ENCODE measurements around the gene RABL2B.

Gene RABL2B

DNA sequence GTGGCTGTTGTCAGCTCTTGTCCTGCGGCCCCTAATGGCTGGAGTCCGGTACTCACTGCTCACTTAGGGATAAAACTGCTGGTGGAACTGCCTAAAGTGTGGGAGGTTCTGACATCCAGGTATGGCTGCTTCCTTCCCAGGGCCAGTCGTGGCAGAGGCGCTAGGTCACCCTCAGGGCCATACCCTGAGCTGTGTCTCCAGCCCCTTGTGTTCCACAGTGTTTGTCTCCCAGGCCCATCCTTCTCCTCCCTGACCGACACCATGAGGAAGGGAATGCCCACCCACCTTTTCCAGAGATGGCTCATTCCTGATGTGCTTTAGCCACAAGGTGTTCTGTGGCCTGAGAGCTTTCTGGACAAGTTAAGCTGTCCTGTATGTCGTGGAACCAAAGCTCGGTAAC is 57.8 kb downstream of the RABL2B start:
- Histone ChIP-seq H3K4me3 (no peak overlapping the region), H3K27ac (no peak overlapping the region)

GRCh38 chr22:50724616-50725015 is 58.8 kb downstream of the RABL2B start:
- Histone ChIP-seq H3K27ac (no peak overlapping the region), H3K4me3 (no peak overlapping the region)

- Histone ChIP-seq H3K27ac (no peak overlapping the region), H3K4me3 (no peak overlapping the region)
Observed at GRCh38 chr22:50723991-50724390, 59.4 kb downstream of the RABL2B start.

DNA sequence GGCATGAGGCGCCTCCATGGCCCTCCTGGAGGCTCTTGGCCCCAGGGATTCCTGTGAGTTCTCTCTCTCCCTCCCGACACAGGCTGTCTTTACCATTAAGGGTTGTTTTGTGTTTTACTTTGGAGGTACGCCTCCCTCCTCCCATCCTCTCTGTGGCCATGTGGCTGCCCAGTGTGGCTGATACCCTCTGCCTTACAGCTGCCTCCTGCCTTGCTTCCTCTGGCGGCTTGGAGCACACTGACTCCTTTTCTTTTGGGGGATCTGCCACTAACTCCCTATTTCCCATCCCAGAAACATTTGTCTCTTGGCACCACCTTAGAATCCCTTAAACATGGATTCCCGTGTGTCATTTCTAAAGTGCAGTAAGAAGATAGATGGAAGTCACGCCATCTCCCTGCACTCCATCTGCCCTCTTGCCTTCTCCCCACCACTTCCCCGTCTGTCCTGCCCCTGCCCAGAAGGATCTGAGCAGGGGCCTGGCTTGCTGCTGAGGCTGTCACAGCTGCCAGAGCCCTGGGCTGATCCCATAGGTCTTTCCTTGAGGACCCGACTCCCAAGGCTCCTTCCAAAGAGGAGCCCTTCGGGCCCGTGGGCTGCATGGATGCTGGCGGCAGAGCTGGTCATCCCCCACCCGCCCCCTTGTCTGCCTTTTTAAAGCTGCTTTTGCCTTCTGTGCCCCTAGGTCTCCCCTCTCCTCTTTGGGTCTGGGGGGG is 60.6 kb downstream of the RABL2B start:
- H3K27ac ChIP-seq = no peak overlapping the region
- H3K4me3 ChIP-seq = no peak overlapping the region

DNA sequence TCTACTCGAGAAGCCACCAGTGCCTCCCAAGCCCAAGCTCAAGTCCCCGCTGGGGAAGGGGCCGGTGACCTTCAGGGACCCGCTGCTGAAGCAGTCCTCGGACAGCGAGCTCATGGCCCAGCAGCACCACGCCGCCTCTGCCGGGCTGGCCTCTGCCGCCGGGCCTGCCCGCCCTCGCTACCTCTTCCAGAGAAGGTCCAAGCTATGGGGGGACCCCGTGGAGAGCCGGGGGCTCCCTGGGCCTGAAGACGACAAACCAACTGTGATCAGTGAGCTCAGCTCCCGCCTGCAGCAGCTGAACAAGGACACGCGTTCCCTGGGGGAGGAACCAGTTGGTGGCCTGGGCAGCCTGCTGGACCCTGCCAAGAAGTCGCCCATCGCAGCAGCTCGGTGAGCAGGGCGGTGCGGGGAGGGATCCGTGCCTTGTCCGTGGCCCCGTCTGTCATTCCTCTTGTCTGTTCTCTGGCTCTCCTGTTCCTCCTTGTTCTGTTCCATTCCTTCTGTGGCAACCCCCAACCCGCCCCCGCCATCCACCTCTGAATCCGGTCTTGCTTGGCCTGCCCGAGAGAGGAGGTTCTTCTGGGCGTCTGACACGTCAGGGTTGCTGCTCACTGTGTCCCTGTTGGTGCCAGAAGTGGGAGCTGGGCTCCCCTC is 61.3 kb downstream of the RABL2B start:
- Histone ChIP-seq H3K4me3 (no peak overlapping the region), H3K27ac (no peak overlapping the region)

- Histone ChIP-seq H3K4me3 (no peak overlapping the region), H3K27ac (no peak overlapping the region)
Observed at GRCh38 chr22:50721257-50721844, 62.1 kb downstream of the RABL2B start.

- no peak overlapping the region for H3K27ac ChIP-seq
- H3K4me3 ChIP-seq = peak overlapping the region in 1 of 7 experiments; percentile 25
Observed at GRCh38 chr22:50720301-50721256, 62.9 kb downstream of the RABL2B start.

DNA sequence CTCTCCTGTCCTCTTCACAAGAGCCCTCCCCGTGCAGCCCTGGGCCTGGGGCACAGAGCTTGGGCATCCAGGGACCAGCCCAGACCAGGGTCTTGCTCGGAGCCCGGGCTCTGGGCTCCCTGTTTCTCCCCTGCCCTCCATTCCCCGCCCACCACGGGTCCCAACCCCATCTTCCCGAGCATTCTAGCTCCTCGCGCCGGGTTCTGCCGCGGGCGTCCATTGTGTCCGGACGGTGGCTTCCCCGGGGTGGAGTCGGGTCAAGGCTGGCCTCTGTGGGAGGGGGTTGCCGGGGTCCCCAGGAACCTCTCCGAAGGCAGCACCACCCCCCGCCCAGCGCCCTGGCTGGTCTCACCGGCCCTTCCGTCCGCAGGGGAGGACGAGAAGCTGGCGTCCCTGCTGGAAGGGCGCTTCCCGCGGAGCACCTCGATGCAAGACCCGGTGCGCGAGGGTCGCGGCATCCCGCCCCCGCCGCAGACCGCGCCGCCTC is 63.6 kb downstream of the RABL2B start:
- Histone ChIP-seq H3K4me3 (peak overlapping the region in 1 of 7 experiments; percentile 25), H3K27ac (no peak overlapping the region)

- Histone ChIP-seq H3K27ac (no peak overlapping the region), H3K4me3 (no peak overlapping the region)
Observed at GRCh38 chr22:50718352-50718709, 65.1 kb downstream of the RABL2B start.

DNA sequence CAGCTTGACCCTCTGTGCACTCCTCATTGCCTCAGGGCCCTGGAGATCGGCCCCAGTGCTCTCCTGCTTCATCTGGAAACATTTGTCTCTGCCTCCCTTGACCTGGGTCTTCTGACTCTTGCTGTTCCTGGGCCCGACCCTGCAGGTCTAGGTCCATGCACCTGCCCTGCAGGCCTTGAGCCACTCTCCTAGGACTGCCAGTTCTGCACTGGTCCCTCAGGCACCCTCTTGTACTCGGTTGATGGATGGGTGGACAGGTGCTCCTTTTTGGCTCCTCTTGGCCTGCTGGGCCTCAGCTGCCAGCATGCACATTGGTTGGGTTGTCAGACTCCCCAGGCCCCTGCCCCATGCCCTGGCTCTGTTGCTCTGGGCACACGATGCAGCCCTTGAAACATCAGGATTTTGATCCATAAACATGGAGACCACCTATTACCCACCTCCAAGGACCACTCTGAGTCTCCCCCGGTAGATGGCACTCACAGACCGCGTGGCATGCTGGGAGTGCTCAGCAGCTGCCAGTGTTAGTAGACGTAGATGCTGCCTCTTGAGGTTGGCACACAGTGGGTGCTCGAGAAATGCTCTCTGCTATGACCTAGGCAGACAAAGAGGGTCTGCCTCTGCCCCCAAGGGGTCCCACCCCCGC is 65.6 kb downstream of the RABL2B start:
- Histone ChIP-seq H3K4me3 (no peak overlapping the region), H3K27ac (no peak overlapping the region)
